Small intestine (tissue), 7 donors: ENCODE measurements around the gene CCNT2. TPM values are rescaled to one million over a fixed set of nuclear protein-coding genes. Genes with fewer than 3 reads are reported as not detected.

Source experiments
- DNase-seq, 2 donors: peaks; one replicate each; pipeline versions ENCODE4 v3.0.0 to v3.0.0-alpha.2; 2013
- FAIRE-seq: peaks from 2 replicates; lab custom pipeline; 2012; peaks lifted over from hg19 to GRCh38; lab: Jason Lieb, UNC
- H3K27ac ChIP-seq, 3 donors: one replicate each; pipeline ENCODE4 v1.5.1; 2013; ENCODE audit warnings: low read length in 2 of 3, mild to moderate bottlenecking in 2 of 3, control low read depth in 1 of 3, inconsistent platforms in 1 of 3, low read depth in 1 of 3, moderate library complexity in 1 of 3
- H3K27me3 ChIP-seq, 3 donors: one replicate each; pipeline ENCODE4 v1.6.1; 2013; ENCODE audit warnings: low read length in 3 of 3, inconsistent platforms in 1 of 3; ENCODE audit not compliant: control insufficient read depth in 3 of 3, insufficient read depth in 3 of 3
- H3K36me3 ChIP-seq, 3 donors: one replicate each; pipeline ENCODE4 v1.6.1; 2013; ENCODE audit warnings: low read length in 3 of 3, inconsistent platforms in 1 of 3, low read depth in 1 of 3, mild to moderate bottlenecking in 1 of 3, moderate library complexity in 1 of 3; ENCODE audit not compliant: control insufficient read depth in 3 of 3, insufficient read depth in 2 of 3
- H3K4me1 ChIP-seq, 3 donors: one replicate each; pipeline ENCODE4 v1.6.1; 2013; ENCODE audit warnings: low read length in 2 of 3, inconsistent platforms in 1 of 3, low read depth in 1 of 3, mild to moderate bottlenecking in 1 of 3, moderate library complexity in 1 of 3; ENCODE audit not compliant: control insufficient read depth in 3 of 3, insufficient read depth in 2 of 3
- H3K4me3 ChIP-seq, 3 donors: one replicate each; pipeline ENCODE4 v1.5.1; 2013; ENCODE audit warnings: low read length in 3 of 3, control low read depth in 1 of 3, inconsistent platforms in 1 of 3, low read depth in 1 of 3, mild to moderate bottlenecking in 1 of 3, moderate library complexity in 1 of 3
- H3K9me3 ChIP-seq, 2 donors: one replicate each; pipeline ENCODE4 v1.6.1; 2013; ENCODE audit warnings: low read depth in 1 of 2, low read length in 1 of 2; ENCODE audit not compliant: control insufficient read depth in 2 of 2, insufficient read depth in 1 of 2
- WGBS, 3 donors: extraction: QIAGEN DNeasy Blood & Tissue Kit; methylation state at CpG; one replicate each; pipeline ENCODE4 v1.1.7; 2013; 5-methylcytosine and 5-hydroxymethylcytosine counted together
- polyA plus RNA-seq, 4 donors: library from polyadenylated mRNA; stranded (reverse) in 3 of 4; unstranded in 1 of 4; fragments of 200-250 nt in 3 of 4; fragments of 120-200 nt in 1 of 4; gene quantifications; one replicate each; pipeline versions ENCODE4 v1.2.1 to v1.2.3, GENCODE V29; 2013
- donor health status: healthy with polysubstance abuse.
- donor health status: control.
- donor health status: control.
- donor health status: Bipolar disorder and iron deficiency.
- donor health status: healthy.

Gene CCNT2
- polyA plus RNA-seq, 4 donors = 5.4 to 41.5 (median 9.3) TPM

GRCh38 chr2:134944975-134945374 lies 26.4 kb downstream of the CCNT2 start:
- H3K4me1 ChIP-seq = no peaks in the 10 kb centered on the region
- no peak overlapping the region for H3K27ac ChIP-seq
- 79 to 89% (median 88%) methylated on average over 1 of the region's 1 CpG for WGBS, 3 donors
- no peaks in the 10 kb centered on the region for H3K9me3 ChIP-seq
- no peaks in the 10 kb centered on the region for H3K27me3 ChIP-seq
- FAIRE-seq = no peak
- peaks cover 0 to 25% (median 16%) of the 10 kb centered on the region in 3 donors for H3K36me3 ChIP-seq
- H3K4me3 ChIP-seq = no peak overlapping the region
- DNase-seq = no peak

GRCh38 chr2:134946073-134946472 lies 27.5 kb downstream of the CCNT2 start:
- WGBS, 3 donors = 81 to 90% (median 86%) methylated on average over 6 of the region's 6 CpGs
- no peak for FAIRE-seq

GRCh38 chr2:134949981-134950708 lies 31.5 kb downstream of the CCNT2 start:
- WGBS, 3 donors = 75 to 76% (median 75%) methylated on average over 7 of the region's 7 CpGs
- H3K4me1 ChIP-seq = no peaks in the 10 kb centered on the region
- H3K9me3 ChIP-seq = no peaks in the 10 kb centered on the region
- FAIRE-seq (no peak), DNase-seq (no peak)
- H3K27me3 ChIP-seq = no peaks in the 10 kb centered on the region
- no peak overlapping the region for H3K27ac ChIP-seq
- H3K36me3 ChIP-seq = peaks cover 11 to 25% (median 25%) of the 10 kb centered on the region in 3 donors
- H3K4me3 ChIP-seq = no peak overlapping the region

More at GRCh38 chr2:134946073-134946472, 27.5 kb downstream of the CCNT2 start:
- Histone ChIP-seq H3K27me3 (no peaks in the 10 kb centered on the region), H3K36me3 (peaks cover 0 to 20% (median 18%) of the 10 kb centered on the region in 3 donors), H3K4me3 (no peak overlapping the region), H3K27ac (no peak overlapping the region), H3K9me3 (no peaks in the 10 kb centered on the region), H3K4me1 (no peaks in the 10 kb centered on the region)
- no peak for DNase-seq

DNA sequence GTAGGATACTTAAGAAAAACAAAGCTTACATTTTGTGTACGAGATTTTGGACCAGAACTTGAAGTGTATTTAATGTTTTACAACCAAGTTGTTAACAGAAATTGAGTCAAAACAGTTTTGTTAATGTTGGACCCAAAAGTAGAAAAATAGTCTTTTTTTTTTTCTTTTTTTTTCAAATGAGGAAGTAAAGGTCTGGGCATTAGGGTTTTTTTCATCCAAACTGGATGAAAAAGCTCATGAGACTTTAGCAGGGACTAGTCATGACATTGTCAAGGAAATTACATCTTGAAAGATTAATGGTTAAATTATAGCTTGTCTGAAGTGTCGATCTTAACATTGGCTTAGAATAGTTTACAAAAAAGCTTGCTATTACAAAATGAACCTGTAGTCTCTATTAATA lies 32.3 kb downstream of the CCNT2 start:
- peaks cover 11 to 26% (median 25%) of the 10 kb centered on the region in 3 donors for H3K36me3 ChIP-seq
- 86 to 95% (median 88%) methylated on average over 2 of the region's 2 CpGs for WGBS, 3 donors
- DNase-seq = no peak
- no peaks in the 10 kb centered on the region for H3K27me3 ChIP-seq
- H3K4me1 ChIP-seq = no peaks in the 10 kb centered on the region
- no peak overlapping the region for H3K27ac ChIP-seq
- no peaks in the 10 kb centered on the region for H3K9me3 ChIP-seq
- no peak overlapping the region for H3K4me3 ChIP-seq
- FAIRE-seq = no peak

DNA sequence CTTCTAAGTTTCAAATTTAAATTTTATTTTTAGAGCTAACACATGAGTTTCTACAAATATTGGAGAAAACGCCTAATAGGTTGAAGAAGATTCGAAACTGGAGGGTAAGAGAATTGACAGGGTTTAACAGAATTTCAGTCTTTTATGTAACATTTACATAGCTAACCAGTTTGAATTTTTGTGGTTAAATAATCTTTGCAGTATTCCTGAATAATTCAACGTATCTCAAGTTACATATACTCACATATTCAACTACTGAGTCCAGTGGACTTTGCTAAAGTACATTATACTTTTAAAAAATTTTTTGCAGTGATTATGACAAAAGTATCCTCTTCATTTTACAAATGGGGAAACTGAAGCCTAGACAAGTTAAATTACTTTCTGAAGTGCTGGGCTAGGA lies 34.0 kb downstream of the CCNT2 start:
- Histone ChIP-seq H3K9me3 (no peaks in the 10 kb centered on the region), H3K27ac (no peak overlapping the region), H3K36me3 (peaks cover 11 to 25% (median 23%) of the 10 kb centered on the region in 3 donors), H3K4me3 (no peak overlapping the region), H3K4me1 (no peaks in the 10 kb centered on the region), H3K27me3 (no peaks in the 10 kb centered on the region)
- no peak for FAIRE-seq
- no peak for DNase-seq
- WGBS, 3 donors = 94 to 97% (median 97%) methylated on average over 3 of the region's 3 CpGs

DNA sequence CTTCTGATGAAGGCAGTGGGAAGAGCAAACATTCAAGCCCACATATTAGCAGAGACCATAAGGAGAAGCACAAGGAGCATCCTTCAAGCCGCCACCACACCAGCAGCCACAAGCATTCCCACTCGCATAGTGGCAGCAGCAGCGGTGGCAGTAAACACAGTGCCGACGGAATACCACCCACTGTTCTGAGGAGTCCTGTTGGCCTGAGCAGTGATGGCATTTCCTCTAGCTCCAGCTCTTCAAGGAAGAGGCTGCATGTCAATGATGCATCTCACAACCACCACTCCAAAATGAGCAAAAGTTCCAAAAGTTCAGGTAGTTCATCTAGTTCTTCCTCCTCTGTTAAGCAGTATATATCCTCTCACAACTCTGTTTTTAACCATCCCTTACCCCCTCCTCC lies 35.4 kb downstream of the CCNT2 start:
- Histone ChIP-seq H3K4me1 (peaks cover 0 to 4% (median 0%) of the 10 kb centered on the region in 3 donors), H3K27ac (no peak overlapping the region), H3K27me3 (no peaks in the 10 kb centered on the region), H3K36me3 (peaks cover 11 to 15% (median 15%) of the 10 kb centered on the region in 3 donors), H3K4me3 (no peak overlapping the region), H3K9me3 (no peaks in the 10 kb centered on the region)
- whole genome bisulfite sequencing, 3 donors = 93 to 98% (median 96%) methylated on average over 5 of the region's 5 CpGs
- FAIRE-seq (no peak), DNase-seq (no peak)

GRCh38 chr2:134955744-134956143 lies 37.1 kb downstream of the CCNT2 start:
- Histone ChIP-seq H3K27ac (no peak overlapping the region), H3K9me3 (no peaks in the 10 kb centered on the region), H3K27me3 (no peaks in the 10 kb centered on the region), H3K36me3 (peaks cover 8 to 14% (median 11%) of the 10 kb centered on the region in 3 donors), H3K4me1 (peaks cover 0 to 4% (median 0%) of the 10 kb centered on the region in 3 donors), H3K4me3 (no peak overlapping the region)
- WGBS, 3 donors = 60 to 96% (median 79%) methylated on average over 1 of the region's 1 CpG
- DNase-seq (no peak), FAIRE-seq (no peak)

DNA sequence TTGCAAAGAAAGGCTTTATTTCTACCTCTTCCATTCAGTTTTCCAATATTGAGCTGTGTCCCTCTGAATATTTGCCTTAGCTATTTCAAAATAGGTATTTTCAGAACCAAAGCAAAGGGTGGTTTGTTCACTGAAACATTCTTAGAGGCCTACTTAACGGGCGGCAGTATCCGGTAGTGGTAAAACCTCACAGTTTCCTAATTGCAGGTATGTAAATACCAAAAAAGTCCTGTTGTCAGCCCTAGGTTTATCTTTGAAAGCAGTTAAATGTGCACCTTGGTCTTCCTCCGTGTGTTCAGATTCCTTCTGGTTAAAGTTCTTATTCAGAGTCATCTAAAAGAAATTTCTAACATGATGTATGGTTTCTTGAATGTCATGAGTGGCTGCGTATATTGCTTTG lies 38.9 kb downstream of the CCNT2 start:
- FAIRE-seq = no peak

More for the DNA sequence above, 38.9 kb downstream of the CCNT2 start:
- DNase-seq = peak in 1 of 2 donors; percentile 38
- Histone ChIP-seq H3K27me3 (no peaks in the 10 kb centered on the region), H3K4me3 (no peak overlapping the region), H3K4me1 (peaks cover 0 to 4% (median 0%) of the 10 kb centered on the region in 3 donors), H3K36me3 (peaks cover 6 to 14% (median 11%) of the 10 kb centered on the region in 3 donors), H3K27ac (peak overlapping the region in 1 of 3 donors; percentile 33), H3K9me3 (no peaks in the 10 kb centered on the region)
- WGBS, 3 donors = 80 to 88% (median 81%) methylated on average over 5 of the region's 5 CpGs
